SIG-M5 (cell line): ENCODE results near the gene ATP2B1.

ENCODE experiments used
- DNase-seq: peaks from one replicate; lab custom pipeline; 2025; lab: John Stamatoyannopoulos, UW

ATP2B1 gene

GRCh38 chr12:89589753-89590152 is 118.9 kb downstream of the ATP2B1 start:
- no peak for DNase-seq

GRCh38 chr12:89578499-89578898 is 130.1 kb downstream of the ATP2B1 start:
- no peak for DNase-seq

GRCh38 chr12:89576572-89577220 is 131.9 kb downstream of the ATP2B1 start:
- no peak for DNase-seq

- no peak for DNase-seq
Measured at GRCh38 chr12:89575374-89575773, 133.3 kb downstream of the ATP2B1 start.

- DNase-seq, result no peak
Measured at GRCh38 chr12:89574736-89575208, 133.9 kb downstream of the ATP2B1 start.

- DNase-seq, result no peak
Measured at GRCh38 chr12:89573051-89573810, 135.4 kb downstream of the ATP2B1 start.

GRCh38 chr12:89571491-89572195 is 137.0 kb downstream of the ATP2B1 start:
- DNase-seq, result no peak

GRCh38 chr12:89568484-89568883 is 140.2 kb downstream of the ATP2B1 start:
- DNase-seq, result no peak

- no peak for DNase-seq
Measured at GRCh38 chr12:89567691-89568239, 140.9 kb downstream of the ATP2B1 start.

- DNase-seq, result no peak
Measured at GRCh38 chr12:89566615-89567014, 142.0 kb downstream of the ATP2B1 start.

- no peak for DNase-seq
Measured at GRCh38 chr12:89565002-89565401, 143.6 kb downstream of the ATP2B1 start.

GRCh38 chr12:89559753-89560152 is 148.9 kb downstream of the ATP2B1 start:
- DNase-seq, result no peak

GRCh38 chr12:89556976-89557375 is 151.7 kb downstream of the ATP2B1 start:
- no peak for DNase-seq

GRCh38 chr12:89552376-89552775 is 156.3 kb downstream of the ATP2B1 start:
- no peak for DNase-seq

GRCh38 chr12:89551747-89552146 is 156.9 kb downstream of the ATP2B1 start:
- DNase-seq, result no peak

GRCh38 chr12:89547101-89547500 is 161.5 kb downstream of the ATP2B1 start:
- no peak for DNase-seq

GRCh38 chr12:89546151-89546550 is 162.5 kb downstream of the ATP2B1 start:
- no peak for DNase-seq

GRCh38 chr12:89544681-89545184 is 163.9 kb downstream of the ATP2B1 start:
- DNase-seq, result no peak

- no peak for DNase-seq
Measured at GRCh38 chr12:89544022-89544421, 164.6 kb downstream of the ATP2B1 start.

GRCh38 chr12:89542912-89543592 is 165.6 kb downstream of the ATP2B1 start:
- DNase-seq, result no peak

GRCh38 chr12:89542236-89542635 is 166.4 kb downstream of the ATP2B1 start:
- no peak for DNase-seq

- DNase-seq, result no peak
Measured at GRCh38 chr12:89540586-89540985, 168.1 kb downstream of the ATP2B1 start.
